Measurements from ENCODE around the gene PPP3CA.
"Not testable (repeated sequence)": the region's sequence is repeated elsewhere in the genome, so short reads cannot be mapped to it uniquely, and the experiment has no call there.

The PPP3CA gene

GRCh38 chr4:101101072-101101471 is 246.3 kb downstream of the PPP3CA start:
- no peak for DNase-seq (ENCODE audit: low read depth)

- no peak for DNase-seq (ENCODE audit: low read depth)
Observed at GRCh38 chr4:101098666-101099400, 248.5 kb downstream of the PPP3CA start.

- DNase-seq (ENCODE audit: low read depth) = not testable (repeated sequence)
Observed at GRCh38 chr4:101092609-101093008, 254.7 kb downstream of the PPP3CA start.

- DNase-seq (ENCODE audit: low read depth) = no peak
Observed at GRCh38 chr4:101089168-101089567, 258.2 kb downstream of the PPP3CA start.

GRCh38 chr4:101086801-101087586 is 260.3 kb downstream of the PPP3CA start:
- DNase-seq (ENCODE audit: low read depth) = no peak

GRCh38 chr4:101083131-101083530 is 264.2 kb downstream of the PPP3CA start:
- DNase-seq (ENCODE audit: low read depth) = no peak

- no peak for DNase-seq (ENCODE audit: low read depth)
Observed at GRCh38 chr4:101081695-101082369, 265.5 kb downstream of the PPP3CA start.

GRCh38 chr4:101081166-101081565 is 266.2 kb downstream of the PPP3CA start:
- no peak for DNase-seq (ENCODE audit: low read depth)

GRCh38 chr4:101078950-101079349 is 268.4 kb downstream of the PPP3CA start:
- DNase-seq (ENCODE audit: low read depth) = no peak

- no peak for DNase-seq (ENCODE audit: low read depth)
Observed at GRCh38 chr4:101076032-101076431, 271.3 kb downstream of the PPP3CA start.

GRCh38 chr4:101075536-101075935 is 271.8 kb downstream of the PPP3CA start:
- no peak for DNase-seq (ENCODE audit: low read depth)

GRCh38 chr4:101074326-101074725 is 273.0 kb downstream of the PPP3CA start:
- DNase-seq (ENCODE audit: low read depth) = no peak

- DNase-seq (ENCODE audit: low read depth) = no peak
Observed at GRCh38 chr4:101071241-101071640, 276.1 kb downstream of the PPP3CA start.

- DNase-seq (ENCODE audit: low read depth) = no peak
Observed at GRCh38 chr4:101068115-101068514, 279.2 kb downstream of the PPP3CA start.

- peak; percentile 1 for DNase-seq (ENCODE audit: low read depth)
Observed at GRCh38 chr4:101067383-101067782, 279.9 kb downstream of the PPP3CA start.

- no peak for DNase-seq (ENCODE audit: low read depth)
Observed at GRCh38 chr4:101066626-101067170, 280.6 kb downstream of the PPP3CA start.

- DNase-seq (ENCODE audit: low read depth) = no peak
Observed at GRCh38 chr4:101065935-101066485, 281.3 kb downstream of the PPP3CA start.

- no peak for DNase-seq (ENCODE audit: low read depth)
Observed at GRCh38 chr4:101065346-101065745, 282.0 kb downstream of the PPP3CA start.

GRCh38 chr4:101064541-101065180 is 282.7 kb downstream of the PPP3CA start:
- DNase-seq (ENCODE audit: low read depth) = no peak

GRCh38 chr4:101055392-101055791 is 291.9 kb downstream of the PPP3CA start:
- DNase-seq (ENCODE audit: low read depth) = no peak

GRCh38 chr4:101050837-101051205 is 296.5 kb downstream of the PPP3CA start:
- DNase-seq (ENCODE audit: low read depth) = no peak
